Nephron progenitor cell (in vitro differentiated cells): ENCODE measurements around the gene ALG10B.
"Not testable (repeated sequence)": the region's sequence is repeated elsewhere in the genome, so short reads cannot be mapped to it uniquely, and the experiment has no call there.

Experiments
- DNase-seq: peaks from one replicate; pipeline ENCODE4 v3.0.0; 2021
- H3K27ac Mint-ChIP-seq: 2 replicates; pipeline ENCODE4 v1.8.0; 2021; ENCODE audit warnings: mild to moderate bottlenecking, moderate library complexity, mixed read lengths
- H3K27me3 Mint-ChIP-seq: 2 replicates; pipeline ENCODE4 v1.8.0; 2021; ENCODE audit warnings: mild to moderate bottlenecking, low read depth, mixed read lengths; ENCODE audit not compliant: poor library complexity
- H3K36me3 Mint-ChIP-seq: 2 replicates; pipeline ENCODE4 v1.8.0; 2021; ENCODE audit warnings: low read depth, mixed read lengths
- H3K4me1 Mint-ChIP-seq: 2 replicates; pipeline ENCODE4 v1.8.0; 2021; ENCODE audit warnings: mixed read lengths
- H3K4me3 Mint-ChIP-seq: 2 replicates; pipeline ENCODE4 v1.8.0; 2021; ENCODE audit warnings: mild to moderate bottlenecking, moderate library complexity, mixed read lengths
- H3K9me3 Mint-ChIP-seq: 2 replicates; pipeline ENCODE4 v1.8.0; 2021; ENCODE audit warnings: mild to moderate bottlenecking, moderate library complexity, mixed read lengths
- CTCF ChIP-seq: fragments of 200-600 bp; sonication (generic); IDR thresholded peaks from 2 replicates; pipeline ENCODE4 v1.5.0; 2021; ENCODE audit warnings: antibody characterized with exemption

The ALG10B gene

GRCh38 chr12:38289396-38289795 lies 27.2 kb upstream of the ALG10B start:
- H3K4me3 Mint-ChIP-seq, result no peak overlapping the region
- H3K4me1 Mint-ChIP-seq, result no peaks in the 10 kb centered on the region
- no peak for TF ChIP-seq CTCF
- H3K9me3 Mint-ChIP-seq, result peaks cover 70% of the 10 kb centered on the region
- H3K36me3 Mint-ChIP-seq, result no peaks in the 10 kb centered on the region
- DNase-seq, result no peak
- H3K27me3 Mint-ChIP-seq, result no peaks in the 10 kb centered on the region
- H3K27ac Mint-ChIP-seq, result no peak overlapping the region

GRCh38 chr12:38291160-38291559 lies 25.4 kb upstream of the ALG10B start:
- no peaks in the 10 kb centered on the region for H3K36me3 Mint-ChIP-seq
- no peak overlapping the region for H3K27ac Mint-ChIP-seq
- H3K9me3 Mint-ChIP-seq, result peaks cover 74% of the 10 kb centered on the region

GRCh38 chr12:38302972-38303371 lies 13.6 kb upstream of the ALG10B start:
- H3K27me3 Mint-ChIP-seq, H3K27ac Mint-ChIP-seq, H3K36me3 Mint-ChIP-seq, H3K4me3 Mint-ChIP-seq, H3K4me1 Mint-ChIP-seq, DNase-seq: not testable (repeated sequence)
- peaks cover 49% of the 10 kb centered on the region for H3K9me3 Mint-ChIP-seq

More at GRCh38 chr12:38291160-38291559, 25.4 kb upstream of the ALG10B start:
- no peak for DNase-seq
- H3K4me1 Mint-ChIP-seq, result no peaks in the 10 kb centered on the region
- H3K4me3 Mint-ChIP-seq, result no peak overlapping the region
- no peak for TF ChIP-seq CTCF
- H3K27me3 Mint-ChIP-seq, result no peaks in the 10 kb centered on the region

- peaks cover 15% of the 10 kb centered on the region for H3K36me3 Mint-ChIP-seq
- not testable (repeated sequence) for H3K4me3 Mint-ChIP-seq, H3K27me3 Mint-ChIP-seq, H3K27ac Mint-ChIP-seq, H3K9me3 Mint-ChIP-seq, DNase-seq
- peaks cover 14% of the 10 kb centered on the region for H3K4me1 Mint-ChIP-seq
Measured at GRCh38 chr12:38321966-38322365, 5.4 kb downstream of the ALG10B start.

- Mint-ChIP-seq H3K27me3 (no peaks in the 10 kb centered on the region), H3K9me3 (no peaks in the 10 kb centered on the region), H3K4me3 (no peak overlapping the region), H3K4me1 (no peaks in the 10 kb centered on the region), H3K27ac (no peak overlapping the region), H3K36me3 (peaks cover 6% of the 10 kb centered on the region)
- TF ChIP-seq CTCF, result no peak
- no peak for DNase-seq
Measured at GRCh38 chr12:38324912-38325311, 8.3 kb downstream of the ALG10B start.

- no peak for DNase-seq
- no peak overlapping the region for H3K4me3 Mint-ChIP-seq
- no peak overlapping the region for H3K27ac Mint-ChIP-seq
- no peaks in the 10 kb centered on the region for H3K4me1 Mint-ChIP-seq
- H3K9me3 Mint-ChIP-seq, result peaks cover 14% of the 10 kb centered on the region
- H3K27me3 Mint-ChIP-seq, result no peaks in the 10 kb centered on the region
- H3K36me3 Mint-ChIP-seq, result peaks cover 19% of the 10 kb centered on the region
- no peak for TF ChIP-seq CTCF
Measured at GRCh38 chr12:38327356-38327755, 10.8 kb downstream of the ALG10B start.

GRCh38 chr12:38328306-38328895 lies 11.8 kb downstream of the ALG10B start:
- Mint-ChIP-seq H3K4me1 (no peaks in the 10 kb centered on the region), H3K27me3 (no peaks in the 10 kb centered on the region), H3K36me3 (peaks cover 16% of the 10 kb centered on the region), H3K9me3 (peaks cover 14% of the 10 kb centered on the region), H3K4me3 (no peak overlapping the region), H3K27ac (no peak overlapping the region)
- DNase-seq, result no peak
- TF ChIP-seq CTCF, result peak; percentile 71

- Mint-ChIP-seq H3K9me3 (peaks cover 14% of the 10 kb centered on the region), H3K36me3 (peaks cover 14% of the 10 kb centered on the region)
- not testable (repeated sequence) for H3K27ac Mint-ChIP-seq, DNase-seq, H3K4me1 Mint-ChIP-seq, H3K27me3 Mint-ChIP-seq, H3K4me3 Mint-ChIP-seq
Measured at GRCh38 chr12:38330414-38330813, 13.8 kb downstream of the ALG10B start.
